H9 (cell line): ENCODE data around the gene SPATA2L. TPM values are rescaled to one million over a fixed set of nuclear protein-coding genes. Genes with fewer than 3 reads are reported as not detected.

Experiments
- DNase-seq: peaks from one replicate; pipeline ENCODE4 v3.0.0-alpha.2; 2017
- H2AFZ ChIP-seq: one replicate; pipeline ENCODE4 v1.6.1; 2013; ENCODE audit warnings: mild to moderate bottlenecking, low read length, control low read depth, moderate library complexity
- H2AK5ac ChIP-seq: 2 replicates; pipeline ENCODE4 v1.6.1; 2013; ENCODE audit warnings: low read length, control low read depth, mixed read lengths; ENCODE audit not compliant: insufficient read length
- H2BK120ac ChIP-seq: one replicate; pipeline ENCODE4 v1.6.1; 2013; ENCODE audit warnings: low read depth, mild to moderate bottlenecking, low read length, control low read depth, inconsistent platforms; ENCODE audit not compliant: poor library complexity, severe bottlenecking
- H2BK12ac ChIP-seq: 2 replicates; pipeline ENCODE4 v1.6.1; 2013; ENCODE audit warnings: low read length, control low read depth, mixed read lengths, low read depth; ENCODE audit not compliant: insufficient read length
- H2BK15ac ChIP-seq: 2 replicates; pipeline ENCODE4 v1.6.1; 2013; ENCODE audit warnings: low read depth, low read length, control low read depth
- H2BK20ac ChIP-seq: one replicate; pipeline ENCODE4 v1.6.1; 2013; ENCODE audit warnings: low read depth, mild to moderate bottlenecking, low read length, control low read depth, inconsistent platforms; ENCODE audit not compliant: poor library complexity, severe bottlenecking
- H2BK5ac ChIP-seq: 2 replicates; pipeline ENCODE4 v1.6.1; 2013; ENCODE audit warnings: low read length, control low read depth, mixed read lengths; ENCODE audit not compliant: insufficient read length
- H3K14ac ChIP-seq: 2 replicates; pipeline ENCODE4 v1.6.1; 2013; ENCODE audit warnings: low read length, control low read depth; ENCODE audit not compliant: insufficient read depth
- H3K18ac ChIP-seq: 2 replicates; pipeline ENCODE4 v1.6.1; 2013; ENCODE audit warnings: low read depth, mild to moderate bottlenecking, mixed read lengths, low read length, control low read depth; ENCODE audit not compliant: insufficient read length
- H3K23ac ChIP-seq: 2 replicates; pipeline ENCODE4 v1.6.1; 2013; ENCODE audit warnings: low read length, control low read depth, mixed read lengths, low read depth; ENCODE audit not compliant: insufficient read length
- H3K23me2 ChIP-seq: 2 replicates; pipeline ENCODE4 v1.6.1; 2013; ENCODE audit warnings: low read depth, mild to moderate bottlenecking, mixed read lengths, low read length, control low read depth; ENCODE audit not compliant: insufficient read length, poor library complexity, severe bottlenecking
- H3K27ac ChIP-seq: 2 replicates; pipeline ENCODE4 v1.5.1; 2013; ENCODE audit warnings: low read length, control low read depth, mixed read lengths, low read depth; ENCODE audit not compliant: insufficient read length
- H3K27me3 ChIP-seq: 2 replicates; pipeline ENCODE4 v1.6.1; 2013; ENCODE audit warnings: low read length, control low read depth, inconsistent platforms; ENCODE audit not compliant: insufficient read depth
- H3K4ac ChIP-seq: 2 replicates; pipeline ENCODE4 v1.6.1; 2013; ENCODE audit warnings: low read depth, mild to moderate bottlenecking, control low read depth, inconsistent platforms, low read length, moderate library complexity
- H3K4me1 ChIP-seq: 2 replicates; pipeline ENCODE4 v1.6.1; 2013; ENCODE audit warnings: low read length, control low read depth, inconsistent platforms; ENCODE audit not compliant: insufficient read depth
- H3K4me2 ChIP-seq: 2 replicates; pipeline ENCODE4 v1.6.1; 2013; ENCODE audit warnings: low read length, control low read depth, mixed read lengths; ENCODE audit not compliant: insufficient read length, insufficient read depth
- H3K56ac ChIP-seq: 2 replicates; pipeline ENCODE4 v1.6.1; 2013; ENCODE audit warnings: low read depth, mild to moderate bottlenecking, mixed read lengths, low read length, control low read depth; ENCODE audit not compliant: insufficient read length
- H3K79me1 ChIP-seq: 2 replicates; pipeline ENCODE4 v1.6.1; 2013; ENCODE audit warnings: low read depth, mild to moderate bottlenecking, moderate library complexity, low read length, control low read depth, inconsistent platforms; ENCODE audit not compliant: insufficient read depth, poor library complexity, severe bottlenecking
- H3K79me2 ChIP-seq: 2 replicates; pipeline ENCODE4 v1.6.1; 2013; ENCODE audit warnings: low read length, control low read depth, inconsistent platforms; ENCODE audit not compliant: insufficient read depth
- H3K9ac ChIP-seq: 2 replicates; pipeline ENCODE4 v1.6.1; 2013; ENCODE audit warnings: low read length, control low read depth, mixed read lengths; ENCODE audit not compliant: insufficient read length; ENCODE audit errors: extremely low read depth
- H3K9me3 ChIP-seq: one replicate; pipeline ENCODE4 v1.6.1; 2013; ENCODE audit warnings: low read depth, low read length, inconsistent platforms; ENCODE audit not compliant: control insufficient read depth
- H3T11ph ChIP-seq: one replicate; pipeline ENCODE4 v1.6.1; 2013; ENCODE audit warnings: mild to moderate bottlenecking, low read length, control low read depth, inconsistent platforms
- H4K20me1 ChIP-seq: one replicate; pipeline ENCODE4 v1.6.1; 2013; ENCODE audit not compliant: control insufficient read depth, insufficient read length, insufficient read depth
- H4K5ac ChIP-seq: 2 replicates; pipeline ENCODE4 v1.6.1; 2013; ENCODE audit warnings: low read depth, mild to moderate bottlenecking, mixed read lengths, low read length, control low read depth; ENCODE audit not compliant: insufficient read length
- H4K8ac ChIP-seq: replicated peaks from 2 replicates; pipeline ENCODE4 v1.6.1; 2013; ENCODE audit warnings: low read length, control low read depth, mixed read lengths, low read depth; ENCODE audit not compliant: insufficient read length
- H4K91ac ChIP-seq: 2 replicates; pipeline ENCODE4 v1.6.1; 2013; ENCODE audit warnings: low read depth, mild to moderate bottlenecking, moderate library complexity, mixed read lengths, low read length, control low read depth; ENCODE audit not compliant: insufficient read length
- H3K27ac Mint-ChIP-seq, 3 experiments: 2 replicates in 2 of 3; 3 replicates in 1 of 3; pipeline ENCODE4 v1.8.0; 2020 to 2021; ENCODE audit warnings: mixed read lengths in 3 of 3, mild to moderate bottlenecking in 1 of 3, moderate library complexity in 1 of 3
- H3K27me3 Mint-ChIP-seq: 2 replicates; pipeline ENCODE4 v1.8.0; 2021; ENCODE audit warnings: low read depth, mild to moderate bottlenecking, moderate library complexity, mixed read lengths
- H3K36me3 Mint-ChIP-seq, 3 experiments: 2 replicates in 2 of 3; 3 replicates in 1 of 3; pipeline ENCODE4 v1.8.0; 2020 to 2021; ENCODE audit warnings: low read depth in 3 of 3, mixed read lengths in 3 of 3; ENCODE audit not compliant: insufficient read depth in 1 of 3
- H3K4me1 Mint-ChIP-seq, 2 experiments: 2 replicates each; pipeline ENCODE4 v1.8.0; 2020; ENCODE audit warnings: mixed read lengths in 2 of 2
- H3K4me3 Mint-ChIP-seq, 2 experiments: 2 replicates in 1 of 2; 3 replicates in 1 of 2; pipeline ENCODE4 v1.8.0; 2020 to 2021; ENCODE audit warnings: mild to moderate bottlenecking in 2 of 2, mixed read lengths in 2 of 2, moderate library complexity in 1 of 2
- H3K9me3 Mint-ChIP-seq, 2 experiments: 2 replicates in 1 of 2; 3 replicates in 1 of 2; pipeline ENCODE4 v1.8.0; 2020; ENCODE audit warnings: mild to moderate bottlenecking in 2 of 2, mixed read lengths in 2 of 2, moderate library complexity in 1 of 2
- WGBS: extraction: QIAGEN DNeasy Blood & Tissue Kit; methylation state at CpG from one replicate; pipeline ENCODE4 v1.1.7; 2013; ENCODE audit warnings: missing lambda C conversion rate, low lambda C conversion rate, mixed read lengths; ENCODE audit not compliant: insufficient read length; ENCODE audit errors: extremely low coverage; 5-methylcytosine and 5-hydroxymethylcytosine counted together
- total RNA-seq: library from RNA; stranded (reverse); gene quantifications from 2 replicates; pipeline ENCODE4 v1.2.1, GENCODE V29; 2021
- TF ChIP-seq, protein P1 (sequence below): fragments of 200-600 bp; sonication (generic); conservative IDR thresholded peaks from 3 replicates; pipeline ENCODE4 v1.8.0; 2021; ENCODE audit warnings: antibody characterized with exemption, mild to moderate bottlenecking

SPATA2L gene
- total RNA-seq, 1 experiment from 2014 or later, result 27.1 TPM

DNA sequence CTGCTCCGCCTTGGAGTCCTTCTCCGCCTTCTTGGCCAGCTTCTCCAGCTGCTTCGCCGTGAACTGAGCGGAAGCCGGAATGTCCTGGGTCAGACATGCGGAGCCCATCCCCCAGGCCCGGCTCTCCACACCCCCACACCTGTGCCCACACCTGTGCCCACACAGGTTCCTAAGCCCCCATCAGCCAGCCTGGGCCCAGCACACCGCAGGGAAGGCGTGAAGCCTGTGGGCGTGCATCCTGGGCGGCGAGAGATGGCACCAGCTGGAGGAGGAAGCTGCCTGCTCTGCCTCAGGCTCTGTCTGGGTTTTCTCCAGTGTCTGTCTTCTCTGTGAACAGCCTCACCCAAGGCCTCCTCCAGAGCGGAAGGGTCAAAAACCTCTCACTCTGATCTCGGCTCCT, 49.9 kb downstream of the SPATA2L start:
- H3K23me2 ChIP-seq, result peaks cover under 1% of the 10 kb centered on the region
- WGBS, result no CpG with 5 or more reads among the region's 15 CpGs
- H3K23ac ChIP-seq, result no peak overlapping the region
- H4K8ac ChIP-seq, result no peak overlapping the region
- no peak overlapping the region for H4K5ac ChIP-seq
- H3K27me3 Mint-ChIP-seq, result no peaks in the 10 kb centered on the region
- no peaks in the 10 kb centered on the region for H3K9me3 Mint-ChIP-seq
- no peaks in the 10 kb centered on the region for H3K9me3 ChIP-seq
- no peak overlapping the region for H3K56ac ChIP-seq
- H2AFZ ChIP-seq, result no peak overlapping the region
- H2BK12ac ChIP-seq, result no peak overlapping the region
- H2BK15ac ChIP-seq, result no peak overlapping the region
- H3K4me3 Mint-ChIP-seq, result no peak overlapping the region
- peaks cover 4% of the 10 kb centered on the region in 2 experiments; a peak in 3 of 4 replicates for H3K4me1 Mint-ChIP-seq
- no peak overlapping the region for H3K14ac ChIP-seq
- no peak overlapping the region for H2BK5ac ChIP-seq
- H2AK5ac ChIP-seq, result no peak overlapping the region
- peaks cover 2% of the 10 kb centered on the region for H3K79me1 ChIP-seq
- no peak overlapping the region for H3K18ac ChIP-seq
- H3K36me3 Mint-ChIP-seq, result peaks cover 7 to 41% (median 36%) of the 10 kb centered on the region in 3 experiments; a peak in 6 of 7 replicates
- no peaks in the 10 kb centered on the region for H4K20me1 ChIP-seq
- H3T11ph ChIP-seq, result no peak overlapping the region
- H3K4me2 ChIP-seq, result no peak overlapping the region
- no peak overlapping the region for H3K27ac Mint-ChIP-seq
- DNase-seq, result no peak
- H2BK120ac ChIP-seq, result no peak overlapping the region
- H4K91ac ChIP-seq, result no peak overlapping the region
- no peaks in the 10 kb centered on the region for H3K4me1 ChIP-seq
- no peak overlapping the region for H3K4ac ChIP-seq
- H3K9ac ChIP-seq, result no peak overlapping the region
- no peaks in the 10 kb centered on the region for H3K27me3 ChIP-seq
- TF ChIP-seq, protein P1, sequence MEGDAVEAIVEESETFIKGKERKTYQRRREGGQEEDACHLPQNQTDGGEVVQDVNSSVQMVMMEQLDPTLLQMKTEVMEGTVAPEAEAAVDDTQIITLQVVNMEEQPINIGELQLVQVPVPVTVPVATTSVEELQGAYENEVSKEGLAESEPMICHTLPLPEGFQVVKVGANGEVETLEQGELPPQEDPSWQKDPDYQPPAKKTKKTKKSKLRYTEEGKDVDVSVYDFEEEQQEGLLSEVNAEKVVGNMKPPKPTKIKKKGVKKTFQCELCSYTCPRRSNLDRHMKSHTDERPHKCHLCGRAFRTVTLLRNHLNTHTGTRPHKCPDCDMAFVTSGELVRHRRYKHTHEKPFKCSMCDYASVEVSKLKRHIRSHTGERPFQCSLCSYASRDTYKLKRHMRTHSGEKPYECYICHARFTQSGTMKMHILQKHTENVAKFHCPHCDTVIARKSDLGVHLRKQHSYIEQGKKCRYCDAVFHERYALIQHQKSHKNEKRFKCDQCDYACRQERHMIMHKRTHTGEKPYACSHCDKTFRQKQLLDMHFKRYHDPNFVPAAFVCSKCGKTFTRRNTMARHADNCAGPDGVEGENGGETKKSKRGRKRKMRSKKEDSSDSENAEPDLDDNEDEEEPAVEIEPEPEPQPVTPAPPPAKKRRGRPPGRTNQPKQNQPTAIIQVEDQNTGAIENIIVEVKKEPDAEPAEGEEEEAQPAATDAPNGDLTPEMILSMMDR, result no peak
- H3K79me2 ChIP-seq, result peaks cover 4% of the 10 kb centered on the region; the same call in 1 of the 2 replicates
- H2BK20ac ChIP-seq, result no peak overlapping the region
- no peak overlapping the region for H3K27ac ChIP-seq
